ENCODE results near the gene CLEC2D.

DNA sequence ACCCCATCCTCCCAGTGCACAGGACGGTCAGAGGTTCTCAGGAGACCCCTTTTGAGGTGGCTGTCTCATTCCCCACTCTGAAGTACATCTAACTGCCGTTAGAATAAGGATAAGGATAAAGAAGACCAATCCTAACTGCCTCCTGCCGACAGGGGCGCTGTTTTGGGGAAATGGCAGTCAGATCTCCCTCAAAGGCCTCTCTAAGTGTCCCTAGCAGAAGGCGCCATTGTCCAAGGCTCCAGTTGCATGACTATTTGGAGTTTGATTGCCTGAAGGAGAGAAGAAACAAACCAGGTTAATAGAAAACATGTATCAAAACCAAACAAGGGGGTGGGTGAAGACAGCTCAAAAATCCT, 32.7 kb upstream of the CLEC2D start:
- TF ChIP-seq YY1 (IDR thresholded peaks at IDR 0.05) (no peak), JUND (IDR thresholded peaks at IDR 0.05) (no peak), TAF1 (conservative IDR thresholded peaks at IDR 0.05) (no peak), HNF4A (conservative IDR thresholded peaks at IDR 0.05) (no peak), SP1 (IDR thresholded peaks at IDR 0.05) (no peak)
- TF ChIP-seq, protein P1, sequence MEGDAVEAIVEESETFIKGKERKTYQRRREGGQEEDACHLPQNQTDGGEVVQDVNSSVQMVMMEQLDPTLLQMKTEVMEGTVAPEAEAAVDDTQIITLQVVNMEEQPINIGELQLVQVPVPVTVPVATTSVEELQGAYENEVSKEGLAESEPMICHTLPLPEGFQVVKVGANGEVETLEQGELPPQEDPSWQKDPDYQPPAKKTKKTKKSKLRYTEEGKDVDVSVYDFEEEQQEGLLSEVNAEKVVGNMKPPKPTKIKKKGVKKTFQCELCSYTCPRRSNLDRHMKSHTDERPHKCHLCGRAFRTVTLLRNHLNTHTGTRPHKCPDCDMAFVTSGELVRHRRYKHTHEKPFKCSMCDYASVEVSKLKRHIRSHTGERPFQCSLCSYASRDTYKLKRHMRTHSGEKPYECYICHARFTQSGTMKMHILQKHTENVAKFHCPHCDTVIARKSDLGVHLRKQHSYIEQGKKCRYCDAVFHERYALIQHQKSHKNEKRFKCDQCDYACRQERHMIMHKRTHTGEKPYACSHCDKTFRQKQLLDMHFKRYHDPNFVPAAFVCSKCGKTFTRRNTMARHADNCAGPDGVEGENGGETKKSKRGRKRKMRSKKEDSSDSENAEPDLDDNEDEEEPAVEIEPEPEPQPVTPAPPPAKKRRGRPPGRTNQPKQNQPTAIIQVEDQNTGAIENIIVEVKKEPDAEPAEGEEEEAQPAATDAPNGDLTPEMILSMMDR (IDR thresholded peaks at IDR 0.05; ENCODE audit: low read depth, low read length, missing input control), result no peak
- TF ChIP-seq, protein P2, sequence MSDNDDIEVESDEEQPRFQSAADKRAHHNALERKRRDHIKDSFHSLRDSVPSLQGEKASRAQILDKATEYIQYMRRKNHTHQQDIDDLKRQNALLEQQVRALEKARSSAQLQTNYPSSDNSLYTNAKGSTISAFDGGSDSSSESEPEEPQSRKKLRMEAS (IDR thresholded peaks at IDR 0.05), result no peak
- TF ChIP-seq, protein P3, sequence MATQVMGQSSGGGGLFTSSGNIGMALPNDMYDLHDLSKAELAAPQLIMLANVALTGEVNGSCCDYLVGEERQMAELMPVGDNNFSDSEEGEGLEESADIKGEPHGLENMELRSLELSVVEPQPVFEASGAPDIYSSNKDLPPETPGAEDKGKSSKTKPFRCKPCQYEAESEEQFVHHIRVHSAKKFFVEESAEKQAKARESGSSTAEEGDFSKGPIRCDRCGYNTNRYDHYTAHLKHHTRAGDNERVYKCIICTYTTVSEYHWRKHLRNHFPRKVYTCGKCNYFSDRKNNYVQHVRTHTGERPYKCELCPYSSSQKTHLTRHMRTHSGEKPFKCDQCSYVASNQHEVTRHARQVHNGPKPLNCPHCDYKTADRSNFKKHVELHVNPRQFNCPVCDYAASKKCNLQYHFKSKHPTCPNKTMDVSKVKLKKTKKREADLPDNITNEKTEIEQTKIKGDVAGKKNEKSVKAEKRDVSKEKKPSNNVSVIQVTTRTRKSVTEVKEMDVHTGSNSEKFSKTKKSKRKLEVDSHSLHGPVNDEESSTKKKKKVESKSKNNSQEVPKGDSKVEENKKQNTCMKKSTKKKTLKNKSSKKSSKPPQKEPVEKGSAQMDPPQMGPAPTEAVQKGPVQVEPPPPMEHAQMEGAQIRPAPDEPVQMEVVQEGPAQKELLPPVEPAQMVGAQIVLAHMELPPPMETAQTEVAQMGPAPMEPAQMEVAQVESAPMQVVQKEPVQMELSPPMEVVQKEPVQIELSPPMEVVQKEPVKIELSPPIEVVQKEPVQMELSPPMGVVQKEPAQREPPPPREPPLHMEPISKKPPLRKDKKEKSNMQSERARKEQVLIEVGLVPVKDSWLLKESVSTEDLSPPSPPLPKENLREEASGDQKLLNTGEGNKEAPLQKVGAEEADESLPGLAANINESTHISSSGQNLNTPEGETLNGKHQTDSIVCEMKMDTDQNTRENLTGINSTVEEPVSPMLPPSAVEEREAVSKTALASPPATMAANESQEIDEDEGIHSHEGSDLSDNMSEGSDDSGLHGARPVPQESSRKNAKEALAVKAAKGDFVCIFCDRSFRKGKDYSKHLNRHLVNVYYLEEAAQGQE (IDR thresholded peaks at IDR 0.05), result no peak
- TF ChIP-seq, protein P4, sequence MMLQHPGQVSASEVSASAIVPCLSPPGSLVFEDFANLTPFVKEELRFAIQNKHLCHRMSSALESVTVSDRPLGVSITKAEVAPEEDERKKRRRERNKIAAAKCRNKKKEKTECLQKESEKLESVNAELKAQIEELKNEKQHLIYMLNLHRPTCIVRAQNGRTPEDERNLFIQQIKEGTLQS (IDR thresholded peaks at IDR 0.05), result no peak

Measured in liver (tissue), 3 donors.